Right ventricle myocardium superior (tissue), 1 donor: ENCODE measurements around the gene ZNF385B. TPM values are rescaled to one million over a fixed set of nuclear protein-coding genes. Genes with fewer than 3 reads are reported as not detected.

Experiments used
- ATAC-seq: fragments of 200-7000 bp; cut with Tn5 transposase; one replicate; pipeline ENCODE4 v1.9.1; 2020; ENCODE audit warnings: mild to moderate bottlenecking; ENCODE audit not compliant: poor library complexity
- DNase-seq: peaks from one replicate; pipeline ENCODE4 v3.0.0-alpha.2; 2020
- intact Hi-C: fragments of 100-400 bp; cut with DNase I; formaldehyde crosslinking; loops from one replicate; pipeline ENCODE4 v1.11.2; 2022
- total RNA-seq: library from RNA; stranded (reverse); fragmentation: NEBNext Ultra II Directional; extraction: Animal tissue kit (Norgen Biotek cat#: 25700); gene quantifications from one replicate; pipeline ENCODE4 v1.2.1, GENCODE V29; 2021
- donor health status: DM: no; HTN: yes; CAD: no; lungs with severe emphysema.

The ZNF385B gene
- total RNA-seq, 1 donor from 2014 or later = 0.46 TPM

DNA sequence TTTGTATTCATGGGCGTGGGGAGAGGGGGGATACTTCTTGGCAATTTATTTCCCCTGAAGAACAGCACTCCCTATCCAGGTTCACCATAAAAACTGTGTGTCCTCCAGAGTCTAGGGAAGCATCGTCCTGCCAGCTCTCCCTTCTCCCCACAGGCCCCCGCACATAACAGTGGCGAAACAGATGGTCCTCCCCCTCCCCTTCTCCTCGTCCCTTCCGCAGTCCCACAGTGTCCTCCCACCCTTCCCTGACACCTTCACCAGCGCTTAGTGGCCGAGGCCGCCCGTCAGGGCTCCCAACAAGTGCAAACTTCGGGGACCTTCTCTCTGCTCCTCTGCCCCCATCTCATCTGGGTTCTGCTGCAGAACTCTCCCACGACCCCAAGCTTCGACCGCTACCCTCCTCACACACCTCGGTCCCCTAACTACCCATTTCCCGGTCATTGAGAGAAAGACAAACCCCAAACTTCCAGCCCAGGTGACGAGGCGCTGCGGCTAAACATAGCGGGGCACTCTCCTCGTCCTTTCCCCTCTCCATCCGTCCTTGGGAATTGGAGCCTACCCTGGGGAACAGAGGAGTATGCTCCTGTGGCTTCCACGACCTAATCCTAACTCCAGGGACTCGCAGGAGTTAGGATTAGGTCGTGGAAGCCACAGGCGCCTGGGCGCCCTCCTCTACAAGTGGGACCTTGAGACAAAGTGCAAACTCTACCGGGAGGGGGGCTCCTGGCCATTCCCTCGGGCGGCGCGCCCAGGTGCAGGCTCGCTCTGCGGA is 971 bp downstream of the ZNF385B start:
- DNase-seq (no peak), ATAC-seq (no peak)
- intact Hi-C loops = no loop called here

DNA sequence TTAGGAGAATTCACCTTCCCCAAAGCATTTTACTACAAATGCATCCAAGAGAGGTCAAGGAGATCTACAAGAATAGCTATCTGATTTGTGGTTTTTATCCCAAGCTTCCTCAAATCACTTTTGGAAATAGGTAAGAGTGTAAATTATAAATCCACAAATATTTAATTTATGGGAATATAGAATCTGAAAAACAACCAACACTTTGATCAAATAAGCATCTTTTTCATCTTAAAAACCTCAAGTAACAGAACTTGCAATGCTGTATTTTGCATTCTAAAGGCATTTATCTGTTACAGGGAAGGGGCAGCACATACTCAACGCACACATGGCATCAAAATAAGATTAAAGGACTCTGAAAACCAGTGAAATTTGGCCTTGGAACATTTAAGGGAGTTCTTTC is 1.9 kb downstream of the ZNF385B start:
- no peak for ATAC-seq
- intact Hi-C loops = no loop called here

DNA sequence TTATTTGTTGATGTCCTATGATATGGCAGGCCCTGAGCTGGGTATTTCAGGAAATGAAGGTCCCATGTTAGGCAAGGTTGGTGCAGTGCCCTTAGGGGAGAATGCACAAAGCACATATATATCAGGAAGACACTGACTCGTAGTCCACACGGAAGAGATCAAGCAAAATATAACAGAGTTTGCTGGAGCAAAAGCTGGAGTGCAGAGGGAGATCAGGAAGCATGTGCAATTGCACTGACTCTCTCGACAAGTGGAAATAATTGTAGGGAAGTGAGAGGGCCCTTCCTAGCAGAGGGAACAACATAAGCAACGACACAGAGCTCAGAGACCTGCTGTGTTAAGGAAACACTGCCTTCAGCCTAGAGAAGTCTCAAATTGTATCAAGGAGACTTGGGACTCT is 4.2 kb downstream of the ZNF385B start:
- DNase-seq (no peak), ATAC-seq (no peak)
- intact Hi-C loops = no loop called here

More for the DNA sequence above, 1.9 kb downstream of the ZNF385B start:
- no peak for DNase-seq

DNA sequence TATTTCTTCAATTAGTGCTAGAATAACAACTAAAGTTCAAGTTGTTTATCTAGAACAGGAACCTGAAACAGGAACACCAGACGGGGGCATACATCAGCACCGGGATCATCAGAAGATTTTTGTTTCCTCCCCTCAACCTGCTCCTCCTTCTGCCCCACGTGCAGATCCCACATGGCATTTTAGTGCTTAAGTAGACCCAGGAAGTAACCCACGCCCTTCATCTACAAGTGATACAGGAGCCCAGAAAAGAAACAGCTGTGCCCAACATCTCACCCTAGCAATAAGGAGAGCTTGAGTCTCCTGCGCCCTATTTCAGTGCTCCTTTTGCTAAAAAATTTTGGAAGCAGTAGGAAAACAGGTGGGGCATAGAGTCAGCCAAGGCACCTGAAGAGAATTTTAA is 5.2 kb downstream of the ZNF385B start:
- intact Hi-C loops = no loop called here
- DNase-seq = no peak

DNA sequence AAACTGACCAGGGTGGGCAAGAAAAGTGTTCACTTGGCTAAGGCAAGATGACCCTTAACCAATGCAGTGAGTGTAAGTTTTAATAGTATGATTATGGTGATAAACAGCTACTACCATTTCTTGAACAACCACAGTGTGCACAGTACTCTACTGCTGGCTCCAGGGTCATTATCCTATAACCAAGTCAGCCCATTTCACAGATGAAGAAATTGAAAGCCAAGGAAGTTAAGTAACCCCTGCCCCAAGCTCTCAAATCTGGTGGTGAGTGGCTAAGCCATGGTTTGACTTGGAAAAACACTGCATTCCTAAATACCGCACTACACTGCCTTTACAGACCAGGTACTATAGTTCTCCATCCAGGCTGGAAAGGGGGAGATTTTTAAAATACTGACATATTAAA is 5.7 kb downstream of the ZNF385B start:
- intact Hi-C loops = no loop called here
- no peak for DNase-seq
- no peak for ATAC-seq

More for the DNA sequence above, 5.2 kb downstream of the ZNF385B start:
- no peak for ATAC-seq

DNA sequence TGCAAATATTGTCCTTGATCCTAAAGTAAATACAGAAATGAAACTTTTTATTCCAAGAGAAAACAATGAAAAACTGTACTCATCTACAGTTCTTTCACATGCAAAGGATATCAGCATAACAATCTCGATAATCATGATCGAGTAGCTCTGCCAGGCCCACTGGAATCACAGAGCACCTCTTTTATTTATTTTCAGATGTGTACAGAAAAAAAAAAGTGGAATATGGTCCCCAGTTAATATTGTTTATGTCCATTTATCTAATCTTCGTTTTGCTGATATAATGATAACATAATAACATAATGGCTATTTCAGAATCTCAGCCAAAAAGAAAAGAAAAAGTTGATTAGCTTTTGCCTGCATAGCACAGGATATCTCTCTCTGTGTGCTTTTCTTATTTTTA is 6.5 kb downstream of the ZNF385B start:
- intact Hi-C loops = no loop called here
- DNase-seq = no peak

DNA sequence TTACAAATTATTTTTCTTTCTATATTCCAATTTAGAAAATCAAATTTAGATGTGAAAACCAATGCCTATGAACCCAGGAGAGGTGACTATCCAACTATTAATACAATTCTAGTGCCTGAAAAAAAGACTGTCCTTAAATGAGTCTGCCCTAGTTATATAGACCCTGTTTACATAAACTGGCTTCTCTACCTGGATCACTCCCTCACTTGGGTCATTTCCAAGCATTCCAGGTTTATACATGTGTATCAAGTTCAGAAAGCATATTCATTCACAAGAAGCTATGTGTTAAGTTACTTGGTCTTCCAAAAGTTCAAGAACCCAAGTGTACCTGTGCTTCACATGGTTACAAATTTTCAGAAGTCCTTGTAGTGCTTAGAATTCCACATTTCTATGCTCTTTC is 8.3 kb downstream of the ZNF385B start:
- intact Hi-C loops = no loop called here
- no peak for ATAC-seq
- no peak for DNase-seq

More for the DNA sequence above, 6.5 kb downstream of the ZNF385B start:
- no peak for ATAC-seq

DNA sequence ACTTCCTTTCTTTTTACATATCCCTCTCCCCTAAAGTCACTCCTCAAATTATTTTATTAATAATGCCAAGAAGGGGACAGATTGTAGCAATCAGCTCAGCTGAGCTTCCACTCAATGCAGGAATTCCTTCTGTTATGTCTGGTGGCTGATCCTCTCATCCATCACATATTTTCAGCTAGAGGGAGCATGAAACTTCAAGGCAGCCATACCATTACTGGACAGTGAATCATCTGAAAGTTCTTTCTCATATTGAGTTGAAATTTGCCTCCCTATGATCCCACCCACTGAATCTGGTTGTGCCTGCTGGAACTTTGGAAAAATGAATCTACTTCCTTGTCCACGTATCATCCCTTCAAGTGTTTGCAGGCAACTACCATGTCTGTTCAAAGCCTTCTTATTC is 11.2 kb downstream of the ZNF385B start:
- intact Hi-C loops = no loop called here
- no peak for ATAC-seq
- no peak for DNase-seq

DNA sequence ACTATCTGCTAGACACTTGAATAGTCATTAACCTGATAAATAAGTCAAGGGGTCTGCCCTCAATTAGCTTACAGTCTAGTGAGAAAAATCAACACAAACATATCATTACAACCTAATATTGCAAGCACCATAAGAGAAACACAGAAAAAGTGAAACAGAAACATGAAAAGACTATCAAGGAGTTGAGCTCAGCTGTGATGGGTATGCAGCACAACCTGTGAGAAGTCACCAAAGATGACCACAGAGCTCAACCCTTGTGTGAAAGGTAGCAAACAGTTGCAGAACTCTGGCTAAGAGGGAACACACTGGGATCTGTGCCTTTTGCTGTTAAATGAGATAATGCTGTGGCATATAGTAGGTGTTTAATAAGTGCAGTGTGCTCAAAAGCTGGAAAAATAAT is 11.7 kb downstream of the ZNF385B start:
- no peak for ATAC-seq
- intact Hi-C loops = no loop called here
- DNase-seq = no peak

DNA sequence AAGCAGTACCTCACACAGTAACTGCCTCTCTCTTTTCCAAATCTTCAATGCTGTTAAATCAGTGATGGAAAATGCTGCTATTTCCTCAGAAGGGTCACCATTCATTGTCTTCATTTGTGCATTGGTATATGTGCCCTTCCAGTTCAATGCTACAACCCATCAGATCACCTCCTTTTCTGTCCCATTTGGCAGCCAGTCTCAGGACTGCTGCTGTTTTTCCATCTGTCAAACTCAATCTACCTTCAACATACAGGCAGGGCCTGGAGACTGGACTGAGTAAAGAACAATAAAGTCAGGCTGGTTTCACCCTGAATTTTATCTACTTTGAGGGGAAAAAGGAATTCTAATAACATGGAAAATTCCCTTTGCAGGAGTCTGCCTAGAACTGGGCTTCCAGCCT is 17.9 kb downstream of the ZNF385B start:
- intact Hi-C loops = loop anchor here (5.0 kb wide), 1 partner anchor 234 kb away; no protein-coding TSS in a partner anchor
- no peak for DNase-seq
- no peak for ATAC-seq

DNA sequence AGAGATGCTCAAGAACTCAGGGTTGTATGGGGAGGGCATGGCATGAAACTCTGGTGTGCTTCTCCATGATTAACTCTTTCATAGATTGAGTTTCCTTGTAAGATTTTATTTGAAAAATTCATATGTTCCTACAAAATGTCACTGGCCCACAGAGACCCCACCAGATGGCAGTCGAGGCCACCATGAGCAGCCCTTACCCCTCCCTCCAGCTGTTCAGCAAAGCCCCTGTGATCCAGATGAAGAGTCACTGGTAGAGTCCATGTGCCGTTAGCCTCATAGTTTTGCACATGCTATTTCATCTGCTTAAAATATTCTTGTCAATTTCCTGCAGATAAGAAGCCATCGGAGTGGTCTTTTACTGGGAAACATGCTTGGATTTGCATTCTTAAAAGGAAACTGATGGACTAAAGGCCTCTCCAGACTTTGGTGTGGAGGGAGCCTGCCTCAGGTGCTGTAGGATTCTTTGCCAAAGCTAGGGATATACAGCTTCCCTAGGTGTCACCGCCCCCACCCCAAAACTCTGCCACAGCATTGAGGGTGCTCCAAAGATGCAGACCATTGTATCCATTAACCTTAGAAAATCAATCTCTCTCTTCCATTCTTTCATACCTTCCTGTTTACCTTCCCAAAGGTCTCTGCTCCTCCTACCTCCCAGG is 18.8 kb downstream of the ZNF385B start:
- intact Hi-C loops = loop anchor here (5.0 kb wide), 1 partner anchor 235 kb away; no protein-coding TSS in a partner anchor
- ATAC-seq (no peak), DNase-seq (peak; percentile 38)

DNA sequence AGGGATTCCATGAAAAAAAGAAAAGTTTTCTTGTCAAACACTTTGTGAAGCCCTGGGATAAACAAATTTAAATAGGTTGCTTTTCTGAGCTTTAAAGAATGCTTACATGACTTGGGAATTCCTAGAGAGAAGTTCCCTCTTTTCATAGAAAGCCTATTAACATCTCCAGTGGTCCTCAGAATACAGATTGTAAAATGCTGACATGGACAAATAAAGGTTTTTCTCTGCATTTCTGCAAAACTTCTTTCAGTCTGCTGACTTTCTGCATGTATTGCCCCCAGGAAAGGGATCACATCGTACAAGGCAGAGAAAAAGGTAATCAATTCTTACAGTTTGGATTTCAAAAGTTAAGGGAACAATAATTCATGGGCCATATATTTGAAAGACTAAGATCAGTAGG is 20.6 kb downstream of the ZNF385B start:
- no peak for DNase-seq
- intact Hi-C loops = loop anchor here (5.0 kb wide), 1 partner anchor 236 kb away; no protein-coding TSS in a partner anchor
- no peak for ATAC-seq

DNA sequence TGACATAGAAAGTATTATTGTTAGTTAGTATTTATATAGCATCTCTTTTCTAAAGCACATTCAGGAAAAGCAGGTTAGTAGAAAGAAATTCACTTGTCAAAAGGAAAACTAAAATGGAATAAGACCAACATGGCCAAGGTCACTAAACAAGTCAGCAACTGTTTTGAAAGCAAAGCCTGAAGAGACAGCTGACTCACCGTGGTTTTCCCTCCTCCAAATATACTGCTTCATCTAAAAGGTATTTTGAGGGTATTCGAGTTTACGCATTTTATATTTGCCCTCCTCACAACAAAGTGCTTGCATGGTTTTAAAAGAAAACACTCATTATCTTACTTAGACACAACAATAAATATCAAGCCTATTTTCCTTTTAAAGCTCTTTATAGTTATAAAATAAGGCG is 24.0 kb downstream of the ZNF385B start:
- ATAC-seq (no peak), DNase-seq (no peak)
- intact Hi-C loops = no loop called here

DNA sequence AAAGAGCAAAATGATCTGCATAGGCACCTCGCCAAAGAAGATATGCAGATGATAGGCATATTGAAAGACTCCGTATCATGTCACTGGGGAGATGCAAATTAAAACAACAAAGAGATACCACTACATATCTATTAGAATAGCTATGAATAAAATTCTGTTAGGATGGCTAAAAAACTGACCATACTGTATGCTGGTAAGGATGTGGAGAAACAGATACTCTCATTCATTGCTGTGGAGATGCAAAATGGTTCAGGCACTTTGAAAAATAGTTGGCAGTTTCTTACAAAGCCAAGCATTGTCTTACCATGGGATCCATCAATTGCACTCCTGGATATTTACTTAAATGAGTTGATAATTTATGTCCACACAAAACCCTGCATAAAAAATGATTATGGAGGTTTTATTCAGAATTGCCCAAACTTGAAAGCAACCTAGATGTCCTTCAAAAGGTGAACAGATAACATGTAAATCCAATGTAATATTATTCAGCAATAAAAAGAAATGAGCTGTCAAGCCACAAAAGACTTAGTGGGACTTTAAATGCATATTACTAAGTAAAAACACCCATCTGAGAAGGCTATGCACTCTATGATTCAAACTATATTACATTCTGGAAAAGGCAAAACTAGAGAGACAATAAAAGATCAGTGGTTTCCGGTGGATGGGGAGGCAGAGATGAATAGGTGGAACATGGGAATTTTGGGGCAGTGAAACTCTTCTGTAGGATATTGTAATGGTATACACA is 31.2 kb downstream of the ZNF385B start:
- ATAC-seq (no peak), DNase-seq (no peak)
- intact Hi-C loops = no loop called here

DNA sequence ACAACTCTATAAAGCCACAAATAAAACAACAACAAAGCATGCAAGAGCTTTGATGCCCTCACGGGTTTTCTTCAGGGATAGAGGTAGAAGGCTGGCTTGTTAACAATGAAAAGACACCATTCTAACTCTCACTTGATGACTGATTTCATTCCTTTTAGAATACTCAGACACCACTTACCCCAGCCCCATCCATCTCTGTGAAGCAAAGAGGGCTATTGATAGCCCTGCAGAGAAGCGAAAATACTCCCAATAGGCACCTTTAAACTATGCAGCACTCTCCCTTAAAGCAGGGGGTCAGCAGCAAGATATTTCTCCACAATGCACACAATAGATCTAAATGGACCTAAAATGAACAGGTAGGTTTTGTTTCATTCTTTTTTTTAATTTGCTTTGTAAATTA is 35.1 kb downstream of the ZNF385B start:
- DNase-seq = no peak
- intact Hi-C loops = no loop called here

DNA sequence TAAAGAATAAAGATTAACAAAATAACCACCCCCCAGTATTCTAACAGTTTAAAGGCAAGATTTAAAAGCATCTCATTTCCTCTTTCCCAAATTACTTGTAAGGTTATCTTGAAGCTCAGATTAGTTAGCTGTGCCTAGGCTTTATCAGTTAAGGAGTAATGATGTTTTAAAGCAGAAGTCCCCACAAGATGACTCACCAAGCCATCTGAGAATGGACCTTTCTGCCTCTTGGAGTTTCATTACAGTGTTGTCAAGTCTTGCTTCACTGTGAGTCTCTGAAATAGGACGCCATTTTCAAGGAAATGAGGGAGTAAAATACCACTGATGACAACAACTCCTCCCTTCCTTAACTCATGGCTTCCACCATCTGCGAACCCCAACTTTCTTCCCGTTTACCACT is 35.9 kb downstream of the ZNF385B start:
- intact Hi-C loops = no loop called here

More for the DNA sequence above, 35.1 kb downstream of the ZNF385B start:
- no peak for ATAC-seq

DNA sequence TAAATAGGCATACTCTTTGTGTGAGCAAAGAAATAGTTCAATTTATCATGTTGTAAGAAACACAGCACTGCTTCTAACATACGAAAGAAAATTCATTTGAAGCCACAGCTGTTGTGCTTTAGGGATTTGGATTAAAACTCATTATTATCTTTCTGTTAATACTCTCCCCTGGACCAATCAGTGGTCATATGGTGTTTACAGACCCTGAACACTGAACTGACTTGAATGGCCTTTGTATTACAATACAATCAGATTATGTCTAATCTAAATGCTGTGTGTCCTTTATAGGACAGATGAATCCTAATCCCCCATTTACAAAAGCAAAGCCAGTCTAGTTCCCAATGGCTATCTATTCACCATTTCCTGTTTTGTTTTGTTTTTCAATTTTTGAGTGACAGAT is 36.5 kb downstream of the ZNF385B start:
- no peak for DNase-seq
- intact Hi-C loops = no loop called here
- ATAC-seq = no peak

More for the DNA sequence above, 35.9 kb downstream of the ZNF385B start:
- ATAC-seq (no peak), DNase-seq (no peak)

DNA sequence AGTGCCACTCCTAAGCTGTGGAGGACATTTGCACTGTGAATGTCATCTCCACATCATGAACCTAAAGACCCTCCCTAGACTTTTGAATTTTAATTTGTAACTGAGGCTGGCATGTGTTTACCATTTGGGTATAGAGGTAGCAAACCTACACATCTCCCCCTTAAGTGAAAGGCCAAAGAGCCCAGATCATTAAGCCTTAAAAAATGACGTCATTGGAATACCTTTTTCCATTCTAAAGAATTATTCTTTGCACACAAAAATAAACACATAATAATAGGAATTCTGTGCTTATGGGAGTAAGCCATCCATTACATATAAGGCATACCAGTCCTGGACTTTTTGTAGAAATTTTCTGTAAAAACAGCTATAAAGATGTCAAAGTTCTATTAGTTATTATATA is 38.9 kb downstream of the ZNF385B start:
- no peak for DNase-seq
- no peak for ATAC-seq
- intact Hi-C loops = no loop called here

DNA sequence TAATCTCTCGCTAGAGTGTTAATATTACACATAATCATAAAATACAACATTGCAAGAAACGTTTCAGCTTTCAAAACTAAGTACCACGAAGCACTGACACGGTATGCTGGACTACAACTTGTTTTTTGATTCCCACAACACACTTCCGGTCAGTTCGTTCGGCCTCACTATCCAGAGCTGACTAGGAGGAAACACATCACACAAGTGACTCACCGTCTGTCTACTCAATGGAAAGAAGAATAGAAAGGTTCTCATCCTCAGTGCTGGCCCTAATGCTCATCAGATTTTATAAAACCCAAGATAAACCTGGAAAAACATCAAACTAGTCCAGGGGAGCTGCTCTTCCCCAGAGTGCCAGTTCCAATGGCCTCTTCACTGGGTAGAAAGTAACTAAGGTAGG is 42.9 kb downstream of the ZNF385B start:
- intact Hi-C loops = no loop called here
- DNase-seq = no peak
- ATAC-seq = no peak
